Hepatocyte (in vitro differentiated cells): Measurements from ENCODE around the gene EFCAB7. TPM values are rescaled to one million over a fixed set of nuclear protein-coding genes. Genes with fewer than 3 reads are reported as not detected.

Experiments used
- DNase-seq: peaks from one replicate; pipeline ENCODE4 v3.0.0-alpha.2; 2016; ENCODE audit warnings: low spot score
- H2AFZ ChIP-seq: fragments of 200-600 bp; sonication (generic); 2 replicates; pipeline ENCODE4 v1.6.0; 2016; ENCODE audit warnings: antibody characterized with exemption, mild to moderate bottlenecking
- H3K27ac ChIP-seq: fragments of 200-600 bp; sonication (generic); 2 replicates; pipeline ENCODE4 v1.5.1; 2016; ENCODE audit warnings: mild to moderate bottlenecking
- H3K27me3 ChIP-seq: fragments of 200-600 bp; sonication (generic); 2 replicates; pipeline ENCODE4 v1.6.1; 2016
- H3K36me3 ChIP-seq: fragments of 200-600 bp; sonication (generic); replicated peaks from 2 replicates; pipeline ENCODE4 v1.5.1; 2016; ENCODE audit warnings: low read depth; ENCODE audit not compliant: insufficient read depth
- H3K4me1 ChIP-seq: fragments of 200-600 bp; sonication (generic); 2 replicates; pipeline ENCODE4 v1.5.1; 2016; ENCODE audit warnings: mild to moderate bottlenecking, moderate library complexity; ENCODE audit not compliant: insufficient read depth
- H3K4me2 ChIP-seq: fragments of 200-600 bp; sonication (generic); 2 replicates; pipeline ENCODE4 v1.6.0; 2016
- H3K4me3 ChIP-seq: fragments of 200-600 bp; sonication (generic); 2 replicates; pipeline ENCODE4 v1.5.1; 2016; ENCODE audit warnings: mild to moderate bottlenecking
- H3K79me2 ChIP-seq: fragments of 200-600 bp; sonication (generic); 2 replicates; pipeline ENCODE4 v1.6.0; 2017; ENCODE audit warnings: mild to moderate bottlenecking
- H3K9me2 ChIP-seq: fragments of 200-600 bp; sonication (generic); replicated peaks from 2 replicates; pipeline ENCODE4 v1.6.0; 2017; ENCODE audit warnings: mild to moderate bottlenecking; ENCODE audit not compliant: insufficient read depth
- H3K9me3 ChIP-seq: fragments of 200-600 bp; sonication (generic); 2 replicates; pipeline ENCODE4 v1.5.1; 2016; ENCODE audit warnings: low read depth, mild to moderate bottlenecking
- H4K20me1 ChIP-seq: fragments of 200-600 bp; sonication (generic); 2 replicates; pipeline ENCODE4 v1.6.0; 2016; ENCODE audit warnings: mild to moderate bottlenecking; ENCODE audit not compliant: insufficient read depth, poor library complexity, severe bottlenecking
- CTCF ChIP-seq: fragments of 200-600 bp; sonication (generic); IDR thresholded peaks from 2 replicates; pipeline ENCODE4 v1.5.1; 2016; ENCODE audit warnings: antibody characterized with exemption, mild to moderate bottlenecking; ENCODE audit not compliant: poor library complexity
- EZH2 ChIP-seq: fragments of 200-600 bp; sonication (generic); IDR thresholded peaks from 2 replicates; pipeline ENCODE4 v1.6.1; 2016; ENCODE audit warnings: antibody characterized with exemption, mild to moderate bottlenecking, borderline replicate concordance
- EZH2phosphoT487 ChIP-seq: fragments of 200-600 bp; sonication (generic); IDR thresholded peaks from one replicate; pipeline ENCODE4 v1.6.1; 2018; ENCODE audit warnings: antibody characterized with exemption, mild to moderate bottlenecking, low read depth, moderate library complexity; ENCODE audit not compliant: unreplicated experiment, severe bottlenecking
- WGBS: methylation state at CpG from one replicate; pipeline ENCODE4 v1.1.6; 2016; ENCODE audit warnings: low lambda C conversion rate; ENCODE audit errors: missing lambda C conversion rate; 5-methylcytosine and 5-hydroxymethylcytosine counted together
- polyA plus RNA-seq: library from polyadenylated mRNA; unstranded; fragments of >200 nt; fragmentation: Nextera tagmentation; extraction: Ambion mirVana; gene quantifications from 2 replicates; pipeline ENCODE4 v1.2.1, GENCODE V29; 2016
- total RNA-seq: library from RNA; depleted of rRNA; stranded (reverse); fragments of >200 nt; gene quantifications from 2 replicates; pipeline ENCODE4 v1.2.3, GENCODE V29; 2014

The EFCAB7 gene
- total and polyA plus RNA-seq, 2 experiments from 2014 or later: 4.3 to 7.9 TPM

- H3K27me3 ChIP-seq: no peaks in the 10 kb centered on the region
- H3K36me3 ChIP-seq: no peaks in the 10 kb centered on the region
- no peak for TF ChIP-seq EZH2
- no peak for TF ChIP-seq EZH2phosphoT487
- no peak for TF ChIP-seq CTCF
- peaks cover 4% of the 10 kb centered on the region for H3K4me1 ChIP-seq
- no peak for DNase-seq
- no peak overlapping the region for H3K27ac ChIP-seq
- H2AFZ ChIP-seq: no peak overlapping the region
- 85% methylated on average over 6 of the region's 6 CpGs for WGBS
- no peaks in the 10 kb centered on the region for H3K9me2 ChIP-seq
- no peak overlapping the region for H3K4me2 ChIP-seq
- H3K9me3 ChIP-seq: no peaks in the 10 kb centered on the region
- no peaks in the 10 kb centered on the region for H4K20me1 ChIP-seq
- no peak overlapping the region for H3K4me3 ChIP-seq
- H3K79me2 ChIP-seq: peaks cover 11% of the 10 kb centered on the region
Observed at GRCh38 chr1:63617450-63617849, 94.1 kb downstream of the EFCAB7 start.

GRCh38 chr1:63618011-63618410, 94.7 kb downstream of the EFCAB7 start:
- H2AFZ ChIP-seq: no peak overlapping the region
- no peaks in the 10 kb centered on the region for H4K20me1 ChIP-seq
- peaks cover 11% of the 10 kb centered on the region for H3K79me2 ChIP-seq
- no peak for TF ChIP-seq CTCF
- TF ChIP-seq EZH2: no peak
- TF ChIP-seq EZH2phosphoT487: no peak
- no peaks in the 10 kb centered on the region for H3K27me3 ChIP-seq
- H3K27ac ChIP-seq: no peak overlapping the region
- no peaks in the 10 kb centered on the region for H3K4me1 ChIP-seq
- H3K36me3 ChIP-seq: no peaks in the 10 kb centered on the region
- no peaks in the 10 kb centered on the region for H3K9me3 ChIP-seq
- H3K9me2 ChIP-seq: no peaks in the 10 kb centered on the region
- no peak overlapping the region for H3K4me2 ChIP-seq
- DNase-seq: no peak
- no peak overlapping the region for H3K4me3 ChIP-seq

- no peaks in the 10 kb centered on the region for H3K36me3 ChIP-seq
- no peak overlapping the region for H3K27ac ChIP-seq
- no peak overlapping the region for H2AFZ ChIP-seq
- no peak for TF ChIP-seq CTCF
- no peak overlapping the region for H3K4me3 ChIP-seq
- H3K4me2 ChIP-seq: no peak overlapping the region
- no peak for DNase-seq
- 93% methylated on average over 4 of the region's 4 CpGs for WGBS
- H3K9me3 ChIP-seq: no peaks in the 10 kb centered on the region
- peaks cover 11% of the 10 kb centered on the region for H3K79me2 ChIP-seq
- H3K9me2 ChIP-seq: no peaks in the 10 kb centered on the region
- no peaks in the 10 kb centered on the region for H3K4me1 ChIP-seq
- no peaks in the 10 kb centered on the region for H4K20me1 ChIP-seq
- H3K27me3 ChIP-seq: no peaks in the 10 kb centered on the region
Observed at GRCh38 chr1:63619558-63619957, 96.2 kb downstream of the EFCAB7 start.

GRCh38 chr1:63620671-63621070, 97.3 kb downstream of the EFCAB7 start:
- peaks cover 11% of the 10 kb centered on the region for H3K79me2 ChIP-seq

More at GRCh38 chr1:63620671-63621070, 97.3 kb downstream of the EFCAB7 start:
- H3K27me3 ChIP-seq: no peaks in the 10 kb centered on the region
- peaks cover 8% of the 10 kb centered on the region for H3K4me1 ChIP-seq
- no peaks in the 10 kb centered on the region for H3K36me3 ChIP-seq
- WGBS: 97% methylated on average over 5 of the region's 5 CpGs
- TF ChIP-seq EZH2phosphoT487 (no peak), EZH2 (no peak), CTCF (no peak)
- no peaks in the 10 kb centered on the region for H3K9me2 ChIP-seq
- no peak overlapping the region for H3K4me3 ChIP-seq
- no peaks in the 10 kb centered on the region for H4K20me1 ChIP-seq
- H2AFZ ChIP-seq: no peak overlapping the region
- DNase-seq: no peak
- H3K4me2 ChIP-seq: no peak overlapping the region
- H3K27ac ChIP-seq: no peak overlapping the region
- no peaks in the 10 kb centered on the region for H3K9me3 ChIP-seq
